PC-3 (cell line): Measurements from ENCODE around the gene MEF2B. TPM values are rescaled to one million over a fixed set of nuclear protein-coding genes. Genes with fewer than 3 reads are reported as not detected.

ENCODE experiments used
- ATAC-seq: fragments of 200-7000 bp; cut with Tn5 transposase; 2 replicates; pipeline ENCODE4 v1.9.1; 2020; ENCODE audit warnings: mild to moderate bottlenecking, moderate library complexity
- BruUV-seq: library from RNA; stranded (reverse); fragments of 400-500 nt; replicated peaks from 2 replicates; lab custom pipeline; 2021; lab: Mats Ljungman, UMichigan
- CTCF ChIA-PET: fragments of 300-600 bp; sonication (Branson Sonifier 250); formaldehyde crosslinking; loops from one replicate; lab custom pipeline; 2022; ENCODE audit warnings: antibody characterized with exemption; lab: Charles Lee
- POLR2A ChIA-PET: fragments of 300-600 bp; sonication (Branson Sonifier 250); formaldehyde crosslinking; loops from one replicate; lab custom pipeline; 2022; ENCODE audit warnings: antibody characterized with exemption; ENCODE audit not compliant: unreplicated experiment; lab: Charles Lee
- DNase-seq: peaks from one replicate; pipeline ENCODE4 v3.0.0-alpha.2; 2015
- H2AFZ ChIP-seq: fragments of 300-600 bp; sonication (generic); 2 replicates; pipeline ENCODE4 v1.6.0; 2016; ENCODE audit warnings: antibody characterized with exemption, low read length
- H3F3A ChIP-seq: fragments of 300-600 bp; sonication (generic); one replicate; pipeline ENCODE4 v1.6.0; 2017; ENCODE audit warnings: antibody characterized with exemption, low read length, control low read depth, mild to moderate bottlenecking; ENCODE audit not compliant: unreplicated experiment
- H3K27ac ChIP-seq: fragments of 300-600 bp; sonication (generic); 2 replicates; pipeline ENCODE4 v1.5.1; 2016; ENCODE audit warnings: mild to moderate bottlenecking, low read length
- H3K27me3 ChIP-seq: fragments of 300-600 bp; sonication (generic); 2 replicates; pipeline ENCODE4 v1.6.1; 2016; ENCODE audit warnings: low read length, mixed read lengths
- H3K36me3 ChIP-seq: fragments of 300-600 bp; sonication (generic); 2 replicates; pipeline ENCODE4 v1.6.1; 2016; ENCODE audit warnings: low read depth, mixed run types, low read length, mixed read lengths
- H3K4me1 ChIP-seq: fragments of 300-600 bp; sonication (generic); 2 replicates; pipeline ENCODE4 v1.5.1; 2016; ENCODE audit warnings: low read length; ENCODE audit not compliant: insufficient read depth
- H3K4me2 ChIP-seq: fragments of 300-600 bp; sonication (generic); 2 replicates; pipeline ENCODE4 v1.6.0; 2016; ENCODE audit warnings: low read length
- H3K4me3 ChIP-seq: fragments of 300-600 bp; sonication (generic); 2 replicates; pipeline ENCODE4 v1.5.1; 2016; ENCODE audit warnings: mild to moderate bottlenecking, low read length, mixed read lengths
- H3K79me2 ChIP-seq: fragments of 300-600 bp; sonication (generic); 2 replicates; pipeline ENCODE4 v1.6.1; 2017; ENCODE audit warnings: low read length, mixed read lengths
- H3K9ac ChIP-seq: fragments of 300-600 bp; sonication (generic); 2 replicates; pipeline ENCODE4 v1.6.0; 2016; ENCODE audit warnings: mild to moderate bottlenecking, low read length
- H3K9me2 ChIP-seq: fragments of 300-600 bp; sonication (generic); replicated peaks from 2 replicates; pipeline ENCODE4 v1.6.1; 2016; ENCODE audit warnings: mixed run types, low read length, mixed read lengths
- H3K9me3 ChIP-seq: fragments of 300-600 bp; sonication (generic); 2 replicates; pipeline ENCODE4 v1.6.1; 2016; ENCODE audit warnings: low read length, mixed read lengths
- H4K20me1 ChIP-seq: fragments of 300-600 bp; sonication (generic); 2 replicates; pipeline ENCODE4 v1.6.1; 2016; ENCODE audit warnings: low read length, mixed read lengths
- EZH2 ChIP-seq: fragments of 300-600 bp; sonication (generic); IDR thresholded peaks from one replicate; pipeline ENCODE4 v1.6.1; 2017; ENCODE audit warnings: antibody characterized with exemption, mild to moderate bottlenecking, low read length; ENCODE audit not compliant: unreplicated experiment
- EZH2phosphoT487 ChIP-seq: fragments of 300-600 bp; sonication (generic); IDR thresholded peaks from 2 replicates; pipeline ENCODE4 v1.6.1; 2018; ENCODE audit warnings: mild to moderate bottlenecking, antibody characterized with exemption, low read length, borderline replicate concordance
- intact Hi-C: fragments of 100-400 bp; cut with micrococcal nuclease; formaldehyde crosslinking; loops from 2 replicates; pipeline ENCODE4 v1.9.0; 2023
- total RNA-seq: library from RNA; depleted of rRNA; stranded (reverse); fragments of >200 nt; gene quantifications from 2 replicates; pipeline ENCODE4 v1.2.3, GENCODE V29; 2014; rRNA removed
- TF ChIP-seq, protein P1 (sequence below): fragments of 300-600 bp; sonication (generic); conservative IDR thresholded peaks from 2 replicates; pipeline ENCODE4 v1.5.1; 2017; ENCODE audit warnings: antibody characterized with exemption, low read depth, mild to moderate bottlenecking, low read length

MEF2B gene
- total RNA-seq, 1 experiment from 2014 or later = 0.22 TPM

DNA sequence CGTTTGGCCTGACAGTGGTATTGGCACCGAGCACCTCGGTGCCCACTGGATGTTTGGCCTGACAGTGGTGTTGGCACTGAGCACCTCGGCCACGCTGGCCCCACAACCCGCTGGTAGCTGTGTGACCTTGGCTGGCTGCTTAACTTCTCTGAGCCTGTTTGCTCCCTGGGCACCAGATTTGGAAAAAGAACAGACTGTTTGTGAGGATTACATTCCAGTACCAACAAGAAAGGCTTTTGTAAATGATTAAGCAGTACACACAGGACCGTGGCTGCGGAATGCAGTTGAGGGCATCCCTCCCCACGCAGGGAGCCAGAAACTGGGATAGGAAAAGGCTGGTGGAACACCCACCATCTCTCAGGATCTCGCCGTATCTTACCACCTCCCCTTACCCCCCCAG, 74.4 kb downstream of the MEF2B start:
- no peak overlapping the region for H3K27ac ChIP-seq
- no TSS peak for BruUV-seq
- TF ChIP-seq, protein P1, sequence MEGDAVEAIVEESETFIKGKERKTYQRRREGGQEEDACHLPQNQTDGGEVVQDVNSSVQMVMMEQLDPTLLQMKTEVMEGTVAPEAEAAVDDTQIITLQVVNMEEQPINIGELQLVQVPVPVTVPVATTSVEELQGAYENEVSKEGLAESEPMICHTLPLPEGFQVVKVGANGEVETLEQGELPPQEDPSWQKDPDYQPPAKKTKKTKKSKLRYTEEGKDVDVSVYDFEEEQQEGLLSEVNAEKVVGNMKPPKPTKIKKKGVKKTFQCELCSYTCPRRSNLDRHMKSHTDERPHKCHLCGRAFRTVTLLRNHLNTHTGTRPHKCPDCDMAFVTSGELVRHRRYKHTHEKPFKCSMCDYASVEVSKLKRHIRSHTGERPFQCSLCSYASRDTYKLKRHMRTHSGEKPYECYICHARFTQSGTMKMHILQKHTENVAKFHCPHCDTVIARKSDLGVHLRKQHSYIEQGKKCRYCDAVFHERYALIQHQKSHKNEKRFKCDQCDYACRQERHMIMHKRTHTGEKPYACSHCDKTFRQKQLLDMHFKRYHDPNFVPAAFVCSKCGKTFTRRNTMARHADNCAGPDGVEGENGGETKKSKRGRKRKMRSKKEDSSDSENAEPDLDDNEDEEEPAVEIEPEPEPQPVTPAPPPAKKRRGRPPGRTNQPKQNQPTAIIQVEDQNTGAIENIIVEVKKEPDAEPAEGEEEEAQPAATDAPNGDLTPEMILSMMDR = no peak
- TF ChIP-seq EZH2 = no peak
- TF ChIP-seq EZH2phosphoT487 = no peak
- ATAC-seq (no peak), DNase-seq (no peak)
- no peaks in the 10 kb centered on the region for H3K79me2 ChIP-seq
- no peaks in the 10 kb centered on the region for H4K20me1 ChIP-seq
- H2AFZ ChIP-seq = no peak overlapping the region
- H3K27me3 ChIP-seq = no peaks in the 10 kb centered on the region
- ChIA-PET POLR2A (no interaction called here), CTCF (no interaction called here)
- no peak overlapping the region for H3K4me2 ChIP-seq
- H3K9me3 ChIP-seq = no peaks in the 10 kb centered on the region
- no peaks in the 10 kb centered on the region for H3K36me3 ChIP-seq
- intact Hi-C loops = no loop called here
- no peak overlapping the region for H3K4me3 ChIP-seq
- no peak overlapping the region for H3K9ac ChIP-seq
- no peaks in the 10 kb centered on the region for H3K4me1 ChIP-seq
- no peaks in the 10 kb centered on the region for H3F3A ChIP-seq
- H3K9me2 ChIP-seq = no peaks in the 10 kb centered on the region

Other genes starting within 250 kb of the MEF2B start
- gene HOMER3, start 229.0 kb downstream of the MEF2B start, total RNA-seq = 118 and 143 TPM in 2 replicates
- gene SUGP2, start 136.7 kb downstream of the MEF2B start, total RNA-seq = 48.9 and 56.9 TPM in 2 replicates
- 102 and 114 TPM in 2 replicates for gene ARMC6, start 136.7 kb downstream of the MEF2B start, total RNA-seq
- gene SLC25A42, start 106.3 kb downstream of the MEF2B start, total RNA-seq = 8.0 and 8.8 TPM in 2 replicates
- gene TMEM161A, start 31.8 kb downstream of the MEF2B start, total RNA-seq = 49.9 and 90.0 TPM in 2 replicates
- gene BORCS8, start 21.9 kb upstream of the MEF2B start, total RNA-seq = 21.9 and 33.1 TPM in 2 replicates
- 88.5 and 104 TPM in 2 replicates for gene RFXANK, start 22.0 kb upstream of the MEF2B start, total RNA-seq
- 39.3 and 47.0 TPM in 2 replicates for gene NR2C2AP, start 33.2 kb upstream of the MEF2B start, total RNA-seq
- gene NCAN, start 41.7 kb upstream of the MEF2B start, total RNA-seq = 0.15 TPM in 1 of 2 replicates, not detected in the other
- gene TM6SF2, start 103.0 kb upstream of the MEF2B start, total RNA-seq = not detected in 2 replicates
- gene SUGP1, start 150.2 kb upstream of the MEF2B start, total RNA-seq = 42.1 and 44.0 TPM in 2 replicates
- 32.6 and 44.2 TPM in 2 replicates for gene MAU2, start 150.6 kb upstream of the MEF2B start, total RNA-seq
- 104 and 143 TPM in 2 replicates for gene GATAD2A, start 235.4 kb upstream of the MEF2B start, total RNA-seq